Measurements from ENCODE around the gene VWF. TPM values are rescaled to one million over a fixed set of nuclear protein-coding genes. Genes with fewer than 3 reads are reported as not detected.

Gene VWF
- total RNA-seq, 6 donors from 2014 or later: 292 to 543 (median 360) TPM

- DNase-seq (no peak), ATAC-seq (ENCODE audit: low FRiP score in 2 of 2) (no peak)
- H3K27me3 ChIP-seq: no peaks in the 10 kb centered on the region
- peaks cover 5 to 14% (median 8%) of the 10 kb centered on the region in 4 donors for H3K4me1 ChIP-seq
- no peaks in the 10 kb centered on the region for H3K9me3 ChIP-seq
- H3K27ac ChIP-seq: peak overlapping the region; percentile 76 to 93 (median 82)
- TF ChIP-seq POLR2A (IDR thresholded peaks at IDR 0.05) (no peak), POLR2AphosphoS5 (IDR thresholded peaks at IDR 0.05) (no peak), CTCF (IDR thresholded peaks at IDR 0.05) (no peak), EP300 (IDR thresholded peaks at IDR 0.05) (no peak)
- peaks cover 0 to 4% (median 0%) of the 10 kb centered on the region in 4 donors for H3K36me3 ChIP-seq
- WGBS, 2 donors: 51 to 71% methylated on average over 8 to 9 of the region's 9 CpGs
- peak overlapping the region in 2 of 4 donors; percentile 5 to 41 for H3K4me3 ChIP-seq
These were observed 5.4 kb downstream of the VWF start for GRCh38 chr12:6118891-6119568.

GRCh38 chr12:6116471-6117021, 7.9 kb downstream of the VWF start:
- peak; percentile 7 to 21 for ATAC-seq (ENCODE audit: low FRiP score in 2 of 2)
- Histone ChIP-seq H3K4me3 (no peak overlapping the region), H3K9me3 (no peaks in the 10 kb centered on the region), H3K27me3 (no peaks in the 10 kb centered on the region), H3K27ac (peak overlapping the region; percentile 76 to 93 (median 82)), H3K36me3 (peaks cover 0 to 4% (median 0%) of the 10 kb centered on the region in 4 donors), H3K4me1 (peaks cover 5 to 21% (median 10%) of the 10 kb centered on the region in 4 donors)
- WGBS, 2 donors: 70 to 85% methylated on average over 7 to 14 of the region's 14 CpGs
- DNase-seq: no peak
- TF ChIP-seq POLR2AphosphoS5 (IDR thresholded peaks at IDR 0.05) (peak; percentile 81 to 97), EP300 (IDR thresholded peaks at IDR 0.05) (peak; percentile 45 to 99 (median 95)), CTCF (IDR thresholded peaks at IDR 0.05) (no peak)

- no peak overlapping the region for H3K4me3 ChIP-seq
- peaks cover 5 to 24% (median 10%) of the 10 kb centered on the region in 4 donors for H3K4me1 ChIP-seq
- no peak for ATAC-seq (ENCODE audit: low FRiP score in 2 of 2)
- H3K27ac ChIP-seq: peak overlapping the region; percentile 76 to 88 (median 82)
- WGBS, 2 donors: 90 to 91% methylated on average over 6 of the region's 6 CpGs
- H3K36me3 ChIP-seq: peaks cover 0 to 11% (median 0%) of the 10 kb centered on the region in 4 donors
- no peak for DNase-seq
- H3K9me3 ChIP-seq: no peaks in the 10 kb centered on the region
- H3K27me3 ChIP-seq: no peaks in the 10 kb centered on the region
- TF ChIP-seq POLR2AphosphoS5 (IDR thresholded peaks at IDR 0.05) (no peak), POLR2A (IDR thresholded peaks at IDR 0.05) (no peak), EP300 (IDR thresholded peaks at IDR 0.05) (no peak), CTCF (IDR thresholded peaks at IDR 0.05) (no peak)
These were observed 9.1 kb downstream of the VWF start for GRCh38 chr12:6115389-6115788.

GRCh38 chr12:6114476-6114870, 10.0 kb downstream of the VWF start:
- DNase-seq (peak in 1 of 2 donors; percentile 77), ATAC-seq (ENCODE audit: low FRiP score in 2 of 2) (peak in 1 of 2 donors; percentile 7)
- TF ChIP-seq POLR2AphosphoS5 (IDR thresholded peaks at IDR 0.05): no peak
- no peak for TF ChIP-seq POLR2A (IDR thresholded peaks at IDR 0.05)
- TF ChIP-seq CTCF (IDR thresholded peaks at IDR 0.05): no peak
- no peak for TF ChIP-seq EP300 (IDR thresholded peaks at IDR 0.05)
- Histone ChIP-seq H3K27me3 (no peaks in the 10 kb centered on the region), H3K4me1 (peaks cover 5 to 24% (median 10%) of the 10 kb centered on the region in 4 donors), H3K4me3 (no peak overlapping the region), H3K36me3 (peaks cover 0 to 15% (median 0%) of the 10 kb centered on the region in 4 donors), H3K27ac (peak overlapping the region; percentile 62 to 88 (median 82)), H3K9me3 (no peaks in the 10 kb centered on the region)
- 72 to 76% methylated on average over 4 to 5 of the region's 6 CpGs for WGBS, 2 donors

All from upper lobe of left lung (tissue), 6 donors.